K562 (cell line): ENCODE data around the gene TMEM217. TPM values are rescaled to one million over a fixed set of nuclear protein-coding genes. Genes with fewer than 3 reads are reported as not detected.

Experiments used
- ATAC-seq: fragments of 200-7000 bp; cut with Tn5 transposase; 3 replicates; pipeline ENCODE4 v1.9.1; 2020; ENCODE audit warnings: moderate library complexity
- BruUV-seq: library from RNA; stranded (reverse); fragments of 400-500 nt; replicated peaks from 2 replicates; lab custom pipeline; 2021; lab: Mats Ljungman, UMichigan
- CTCF ChIA-PET: fragments of 300-600 bp; formaldehyde crosslinking; extraction: SDS; loops from one replicate; lab custom pipeline; 2021; ENCODE audit warnings: low intra/inter-chr PET ratio; lab: Yijun Ruan, JAX
- POLR2A ChIA-PET: fragments of 300-600, 350-650 bp; sonication (Branson Sonifier 250); formaldehyde crosslinking; extraction: SDS; loops from one replicate; lab custom pipeline; 2021; ENCODE audit warnings: antibody characterized with exemption, inconsistent platforms; lab: Yijun Ruan, JAX
- DNase-seq, 4 experiments: peaks; one replicate each; pipeline versions ENCODE4 v3.0.0 to v3.0.0-alpha.2; 2011 to 2018; ENCODE audit warnings: low spot score in 3 of 4, mixed read lengths in 3 of 4; ENCODE audit errors: extremely low read depth in 1 of 4
- FAIRE-seq: peaks from 2 replicates; lab custom pipeline; 2011; peaks lifted over from hg19 to GRCh38; lab: Jason Lieb, UNC
- H2AFZ ChIP-seq: 2 replicates; pipeline ENCODE4 v1.6.0; 2011; ENCODE audit warnings: low read depth, low read length, control low read depth, inconsistent platforms
- H3K27ac ChIP-seq: fragments of 200-600 bp; 3 replicates; pipeline ENCODE4 v1.8.0; 2011; ENCODE audit warnings: low read depth, mild to moderate bottlenecking, control low read depth, inconsistent platforms, low read length, moderate library complexity, mixed read lengths; ENCODE audit errors: extremely low read depth
- H3K27me3 ChIP-seq, 2 experiments: fragments of 300-600 bp in 1 of 2; 2 replicates in 1 of 2; 3 replicates in 1 of 2; pipeline versions ENCODE4 v1.6.0 to v1.8.0; 2011; ENCODE audit warnings: inconsistent platforms in 2 of 2, low read length in 2 of 2, mild to moderate bottlenecking in 1 of 2, mixed read lengths in 1 of 2, moderate library complexity in 1 of 2; ENCODE audit not compliant: control insufficient read depth in 2 of 2, insufficient read depth in 2 of 2
- H3K36me3 ChIP-seq: fragments of 300-600 bp; 3 replicates; pipeline ENCODE4 v1.8.0; 2011; ENCODE audit warnings: mild to moderate bottlenecking, low read length, inconsistent platforms; ENCODE audit not compliant: control insufficient read depth, insufficient read depth
- H3K4me1 ChIP-seq, 2 experiments: fragments of 200-600 bp in 1 of 2; replicated peaks in 1 of 2; 2 replicates in 1 of 2; 3 replicates in 1 of 2; pipeline versions ENCODE4 v1.5.1 to v1.8.0; 2011; ENCODE audit warnings: inconsistent platforms in 2 of 2, low read length in 2 of 2, mild to moderate bottlenecking in 1 of 2, mixed read lengths in 1 of 2, moderate library complexity in 1 of 2; ENCODE audit not compliant: control insufficient read depth in 2 of 2, insufficient read depth in 2 of 2
- H3K4me2 ChIP-seq: 2 replicates; pipeline ENCODE4 v1.6.1; 2011; ENCODE audit warnings: low read length, control low read depth, inconsistent platforms, mixed read lengths; ENCODE audit not compliant: insufficient read depth
- H3K4me3 ChIP-seq: fragments of 200-600 bp; sonication (generic), shearing (Covaris generic); 2 replicates; pipeline ENCODE4 v1.5.1; 2016; ENCODE audit warnings: control low read depth, inconsistent platforms
- H3K79me2 ChIP-seq: fragments of 200-600 bp; 3 replicates; pipeline ENCODE4 v1.8.0; 2011; ENCODE audit warnings: low read length, inconsistent platforms; ENCODE audit not compliant: control insufficient read depth, insufficient read depth
- H3K9ac ChIP-seq, 2 experiments: 2 replicates each; pipeline versions ENCODE4 v1.6.0 to v1.6.1; 2011; ENCODE audit warnings: low read depth in 2 of 2, low read length in 2 of 2, control low read depth in 1 of 2, inconsistent platforms in 1 of 2, mild to moderate bottlenecking in 1 of 2, mixed read lengths in 1 of 2; ENCODE audit not compliant: insufficient read depth in 1 of 2
- H3K9me1 ChIP-seq: one replicate; pipeline ENCODE4 v1.6.0; 2011; ENCODE audit warnings: inconsistent platforms, mild to moderate bottlenecking, low read length, moderate library complexity; ENCODE audit not compliant: control insufficient read depth, insufficient read depth
- H3K9me3 ChIP-seq: replicated peaks from 2 replicates; pipeline ENCODE4 v1.5.1; 2011; ENCODE audit warnings: low read depth, low read length, inconsistent platforms; ENCODE audit not compliant: control insufficient read depth, insufficient read depth
- H4K20me1 ChIP-seq: replicated peaks from 2 replicates; pipeline ENCODE4 v1.6.1; 2011; ENCODE audit warnings: low read length, inconsistent platforms, mixed read lengths; ENCODE audit not compliant: control insufficient read depth, insufficient read depth
- CCAR2 ChIP-seq: fragments of 200-400 bp; formaldehyde crosslinking; IDR thresholded peaks from 2 replicates; pipeline ENCODE4 v1.6.1; 2017; ENCODE audit warnings: mild to moderate bottlenecking, low read depth, low read length
- HDAC2 ChIP-seq: fragments of 450-650 bp; IDR thresholded peaks from 2 replicates; pipeline ENCODE4 v1.6.1; 2016; ENCODE audit warnings: mild to moderate bottlenecking
- HMBOX1 ChIP-seq: sonication (generic); IDR thresholded peaks from 2 replicates; pipeline ENCODE4 v1.6.1; 2016
- MBD2 ChIP-seq: sonication (generic); IDR thresholded peaks from 2 replicates; pipeline ENCODE4 v1.6.1; 2016; ENCODE audit warnings: low read depth, borderline replicate concordance
- MCM3 ChIP-seq: fragments of 450-650 bp; IDR thresholded peaks from 2 replicates; pipeline ENCODE4 v1.6.1; 2016
- NFIX ChIP-seq: fragments of 250-450 bp; sonication (Bioruptor Pico); IDR thresholded peaks from 2 replicates; pipeline ENCODE4 v1.4.0; 2020; ENCODE audit warnings: low read depth, mild to moderate bottlenecking, moderate library complexity
- NKRF ChIP-seq: fragments of 450-650 bp; IDR thresholded peaks from 2 replicates; pipeline ENCODE4 v1.6.1; 2016; ENCODE audit warnings: borderline replicate concordance
- RFX1 ChIP-seq: fragments of 450-650 bp; IDR thresholded peaks from 2 replicates; pipeline ENCODE4 v1.6.1; 2016; ENCODE audit warnings: mild to moderate bottlenecking, moderate library complexity
- ZNF280A ChIP-seq: fragments of 450-650 bp; IDR thresholded peaks from 2 replicates; pipeline ENCODE4 v1.6.1; 2018; ENCODE audit warnings: mild to moderate bottlenecking, low read depth; ENCODE audit not compliant: partially characterized antibody
- ZNF398 ChIP-seq: fragments of 250-450 bp; sonication (Bioruptor Pico); IDR thresholded peaks from 2 replicates; pipeline ENCODE4 v1.8.0; 2021; ENCODE audit warnings: moderate library complexity, mild to moderate bottlenecking, inconsistent platforms
- WGBS: fragments of 100-300 bp; shearing (Covaris generic); methylation state at CpG from one replicate; pipeline ENCODE4 v1.1.6; 2016; ENCODE audit warnings: low coverage, mixed read lengths; ENCODE audit not compliant: insufficient coverage; ENCODE audit errors: missing lambda C conversion rate; 5-methylcytosine and 5-hydroxymethylcytosine counted together
- in situ Hi-C: fragments of 300-500 bp; cut with MboI; formaldehyde crosslinking; loops from 4 replicates; pipeline ENCODE4 v1.15.0; 2018; ENCODE audit warnings: inconsistent platforms, mixed read lengths
- intact Hi-C: fragments of 100-400 bp; cut with micrococcal nuclease; formaldehyde crosslinking; loops from 2 replicates; pipeline ENCODE4 v1.14.2; 2022
- polyA plus RNA-seq, 8 experiments: library from polyadenylated mRNA; depleted of rRNA in 4 of 8; stranded (reverse) in 5 of 8; unstranded in 3 of 8; fragments of >200 nt; fragmentation: Nextera tagmentation in 2 of 8; fragmentation: Illumina TruSeq in 1 of 8; extraction: Ambion mirVana in 2 of 8; extraction: Trizol in 1 of 8; gene quantifications; 2 replicates each; pipeline versions ENCODE4 v1.2.1 to v1.2.3, GENCODE V29; 2011 to 2014; ENCODE audit warnings: inconsistent platforms in 1 of 8, missing spikeins in 1 of 8
- total RNA-seq, 7 experiments: library from RNA; depleted of rRNA in 6 of 7; stranded (reverse); fragments of >200 nt in 6 of 7; fragmentation: Illumina TruSeq in 2 of 7; extraction: Trizol in 2 of 7; gene quantifications; 2 replicates each; pipeline versions ENCODE4 v1.2.1 to v1.2.3, GENCODE V29; 2011 to 2021; ENCODE audit warnings: low replicate concordance in 1 of 7

TMEM217 gene
- total and polyA plus RNA-seq, 9 of the 15 experiments (the other 6 are each of a cell fraction or from before 2014, with no cell fraction given) = 1.3 to 8.0 (median 1.9) TPM

- no peaks in the 10 kb centered on the region for H3K27me3 ChIP-seq
- CTCF ChIA-PET = no interaction called here
- DNase-seq (peak in 1 of 4 experiments; percentile 52), ATAC-seq (peak; percentile 14), FAIRE-seq (no peak)
- peaks cover 42 to 57% of the 10 kb centered on the region in 2 experiments for H3K4me1 ChIP-seq
- 20% methylated on average over 3 of the region's 3 CpGs for WGBS
- peak overlapping the region; percentile 18 for H2AFZ ChIP-seq
- H3K27ac ChIP-seq = peak overlapping the region; percentile 68
- no peaks in the 10 kb centered on the region; the same call in 1 of the 3 replicates for H3K79me2 ChIP-seq
- peak overlapping the region; percentile 38; the same call in 1 of the 2 replicates for H3K4me2 ChIP-seq
- POLR2A ChIA-PET = no interaction called here
- BruUV-seq = no TSS peak
- intact Hi-C loops = no loop called here
- no peaks in the 10 kb centered on the region for H4K20me1 ChIP-seq
- H3K36me3 ChIP-seq = no peaks in the 10 kb centered on the region
- peak overlapping the region in 1 of 2 experiments; percentile 49; a peak in 2 of 4 replicates for H3K9ac ChIP-seq
- in situ Hi-C loops = no loop called here
- H3K9me3 ChIP-seq = peaks cover 3% of the 10 kb centered on the region; the same call in 1 of the 2 replicates
- H3K4me3 ChIP-seq = no peak overlapping the region
- H3K9me1 ChIP-seq = no peaks in the 10 kb centered on the region
- TF ChIP-seq HMBOX1 (peak; percentile 30; the same call in 1 of the 2 replicates), RFX1 (peak; percentile 48), MCM3 (no peak), HDAC2 (no peak), NFIX (CRISPR knock-in tag) (no peak), ZNF398 (CRISPR knock-in tag) (no peak), NKRF (0 out of 2 replicates have a peak, but pooled peaks have one; percentile 3), MBD2 (no peak), ZNF280A (no peak), CCAR2 (no peak)
Measured at GRCh38 chr6:37192666-37193065, 65.3 kb downstream of the TMEM217 start.
